Effector memory CD8-positive, alpha-beta T cell (primary cell): ENCODE data around the gene TCHH.
"Not testable (repeated sequence)": the region's sequence is repeated elsewhere in the genome, so short reads cannot be mapped to it uniquely, and the experiment has no call there.

ENCODE experiments used
- ATAC-seq: fragments of 150-1000 bp; cut with Tn5 transposase; replicated peaks from 2 replicates; pipeline ENCODE4 v1.10.0; 2021; ENCODE audit warnings: mild to moderate bottlenecking, moderate library complexity
- DNase-seq, 3 experiments: peaks; one replicate each; pipeline ENCODE4 v3.0.0; 2021
- H3K27ac Mint-ChIP-seq, 2 donors: one replicate each; pipeline ENCODE4 v1.8.0; 2022; ENCODE audit warnings: mild to moderate bottlenecking in 2 of 2, mixed read lengths in 2 of 2, moderate library complexity in 2 of 2
- H3K27me3 Mint-ChIP-seq, 2 donors: one replicate each; pipeline ENCODE4 v1.8.0; 2022; ENCODE audit warnings: mixed read lengths in 2 of 2
- H3K36me3 Mint-ChIP-seq: one replicate; pipeline ENCODE4 v1.8.0; 2022; ENCODE audit warnings: mild to moderate bottlenecking, moderate library complexity, mixed read lengths; ENCODE audit not compliant: insufficient read depth
- H3K4me1 Mint-ChIP-seq, 2 donors: one replicate each; pipeline ENCODE4 v1.8.0; 2022; ENCODE audit warnings: low read depth in 2 of 2, mixed read lengths in 2 of 2
- H3K4me3 Mint-ChIP-seq, 2 donors: one replicate each; pipeline ENCODE4 v1.8.0; 2022; ENCODE audit warnings: mild to moderate bottlenecking in 2 of 2, mixed read lengths in 2 of 2, moderate library complexity in 2 of 2
- H3K9me3 Mint-ChIP-seq, 2 donors: one replicate each; pipeline ENCODE4 v1.8.0; 2022; ENCODE audit warnings: mixed read lengths in 2 of 2

TCHH gene

DNA sequence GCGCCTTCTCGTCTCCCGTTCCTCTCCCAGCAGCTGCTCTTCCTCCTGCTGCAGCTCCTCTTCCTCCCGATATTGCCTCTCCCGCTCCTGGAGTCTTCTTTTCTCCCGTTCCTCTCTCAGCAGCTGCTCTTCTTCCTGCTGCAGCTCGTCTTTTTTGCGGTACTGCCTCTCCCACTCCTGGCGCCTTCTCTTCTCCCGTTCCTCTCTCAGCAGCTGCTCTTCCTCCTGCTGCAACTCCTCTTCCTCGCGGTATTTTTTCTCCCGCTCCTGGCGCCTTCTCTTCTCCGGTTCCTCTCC lies 5.3 kb downstream of the TCHH start:
- Mint-ChIP-seq H3K4me1 (peaks cover 0 to 8% of the 10 kb centered on the region in 2 donors), H3K27ac (no peak overlapping the region), H3K27me3 (peaks cover 0 to 6% of the 10 kb centered on the region in 2 donors), H3K9me3 (no peaks in the 10 kb centered on the region), H3K36me3 (no peaks in the 10 kb centered on the region), H3K4me3 (no peak overlapping the region)
- no peak for DNase-seq
- ATAC-seq, result no peak

DNA sequence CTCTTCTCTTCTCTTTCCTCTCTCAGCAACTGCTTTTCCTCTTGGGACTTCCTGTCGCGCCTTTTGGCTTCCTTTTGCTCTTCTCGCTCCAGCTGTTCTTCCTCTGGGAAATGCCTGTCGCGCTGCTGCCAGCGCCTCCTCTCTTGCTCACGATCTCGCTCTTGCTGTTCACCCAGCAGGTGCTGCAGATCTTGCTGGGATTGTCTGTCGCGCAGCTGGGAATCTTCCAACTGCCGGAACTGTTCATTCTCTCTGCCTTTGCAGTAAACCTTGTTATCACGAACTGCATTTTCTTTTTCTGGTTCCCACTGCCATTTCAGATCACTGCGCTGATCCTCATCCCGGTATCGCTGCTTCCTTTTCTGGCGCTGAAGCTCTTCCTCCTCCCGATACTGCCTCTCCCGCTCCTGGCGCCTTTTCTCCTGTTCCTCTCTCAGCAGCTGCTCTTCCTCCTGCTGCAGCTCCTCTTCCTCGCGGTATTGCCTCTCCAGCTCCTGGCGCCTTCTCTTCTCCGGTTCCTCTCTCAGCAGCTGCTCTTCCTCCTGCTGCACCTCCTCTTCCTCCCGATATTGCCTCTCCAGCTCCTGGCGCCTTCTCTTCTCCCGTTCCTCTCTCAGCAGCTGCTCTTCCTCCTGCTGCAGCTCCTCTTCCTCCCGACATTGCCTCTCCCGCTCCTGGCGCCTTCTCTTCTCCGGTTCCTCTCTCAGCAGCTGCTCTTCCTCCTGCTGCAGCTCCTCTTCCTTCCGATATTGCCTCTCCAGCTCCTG lies 5.8 kb downstream of the TCHH start:
- Mint-ChIP-seq H3K27ac (no peak overlapping the region), H3K27me3 (peaks cover 0 to 6% of the 10 kb centered on the region in 2 donors), H3K36me3 (no peaks in the 10 kb centered on the region), H3K4me3 (no peak overlapping the region), H3K9me3 (no peaks in the 10 kb centered on the region), H3K4me1 (peaks cover 0 to 8% of the 10 kb centered on the region in 2 donors)
- DNase-seq (no peak), ATAC-seq (no peak)

DNA sequence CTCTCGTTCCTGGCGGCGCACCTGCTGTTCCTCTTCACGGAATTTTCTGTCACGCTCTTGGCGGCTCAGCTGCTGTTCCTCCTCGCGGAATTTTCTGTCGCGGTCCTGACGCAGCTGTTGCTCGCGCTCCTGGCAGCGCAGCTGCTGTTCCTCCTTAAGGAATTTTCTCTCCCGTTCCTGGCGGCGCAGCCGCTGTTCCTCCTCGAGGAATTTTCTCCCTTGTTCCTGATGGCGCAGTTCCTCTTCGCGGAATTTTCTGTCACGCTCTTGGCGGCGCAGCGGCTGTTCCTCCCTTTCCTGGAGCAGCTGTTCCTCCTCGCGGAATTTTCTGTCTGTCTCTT lies 6.4 kb downstream of the TCHH start:
- no peak overlapping the region for H3K27ac Mint-ChIP-seq
- no peak overlapping the region for H3K4me3 Mint-ChIP-seq
- H3K36me3 Mint-ChIP-seq, result no peaks in the 10 kb centered on the region
- no peaks in the 10 kb centered on the region for H3K9me3 Mint-ChIP-seq
- peaks cover 0 to 8% of the 10 kb centered on the region in 2 donors for H3K4me1 Mint-ChIP-seq
- ATAC-seq (no peak), DNase-seq (no peak)
- peaks cover 3 to 8% of the 10 kb centered on the region in 2 donors for H3K27me3 Mint-ChIP-seq

DNA sequence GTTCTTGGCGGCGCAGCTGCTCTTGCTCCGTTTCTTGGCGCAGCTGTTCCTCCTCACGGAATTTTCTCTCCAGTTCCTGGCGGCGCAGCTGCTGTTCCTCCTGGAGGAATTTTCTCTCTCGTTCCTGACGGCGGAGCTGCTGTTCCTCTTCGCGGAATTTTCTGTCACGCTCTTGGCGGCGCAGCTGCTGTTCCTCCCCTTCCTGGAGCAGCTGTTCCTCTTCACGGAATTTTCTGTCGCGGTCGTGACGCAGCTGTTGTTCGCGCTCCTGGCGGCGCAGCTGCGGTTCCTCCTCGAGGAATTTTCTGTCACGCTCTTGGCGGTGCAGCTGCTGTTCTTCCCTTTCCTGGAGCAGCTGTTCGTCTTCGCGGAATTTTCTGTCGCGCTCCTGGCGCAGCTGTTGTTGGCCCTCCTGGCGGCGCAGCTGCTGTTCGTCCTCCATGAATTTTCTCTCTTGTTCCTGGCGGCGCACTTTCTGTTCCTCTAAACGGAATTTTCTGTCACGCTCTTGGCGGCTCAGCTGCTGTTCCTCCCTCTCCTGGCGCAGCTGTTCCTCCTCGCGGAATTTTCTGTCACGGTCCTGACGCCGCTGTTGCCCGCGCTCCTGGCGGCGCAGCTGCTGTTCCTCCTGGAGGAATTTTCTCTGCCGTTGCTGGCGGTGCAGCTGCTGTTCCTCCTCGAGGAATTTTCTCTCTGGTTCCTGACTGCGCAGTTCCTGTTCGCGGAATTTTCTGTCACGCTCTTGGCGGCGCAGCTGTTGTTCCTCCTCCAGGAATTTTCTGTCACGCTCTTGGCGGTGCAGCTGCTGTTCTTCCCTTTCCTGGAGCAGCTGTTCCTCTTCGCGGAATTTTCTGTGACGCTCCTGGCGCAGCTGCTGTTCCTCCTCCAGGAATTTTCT lies 7.0 kb downstream of the TCHH start:
- no peak for DNase-seq
- peaks cover 0 to 8% of the 10 kb centered on the region in 2 donors for H3K4me1 Mint-ChIP-seq
- H3K27me3 Mint-ChIP-seq, result peaks cover 9 to 13% of the 10 kb centered on the region in 2 donors

DNA sequence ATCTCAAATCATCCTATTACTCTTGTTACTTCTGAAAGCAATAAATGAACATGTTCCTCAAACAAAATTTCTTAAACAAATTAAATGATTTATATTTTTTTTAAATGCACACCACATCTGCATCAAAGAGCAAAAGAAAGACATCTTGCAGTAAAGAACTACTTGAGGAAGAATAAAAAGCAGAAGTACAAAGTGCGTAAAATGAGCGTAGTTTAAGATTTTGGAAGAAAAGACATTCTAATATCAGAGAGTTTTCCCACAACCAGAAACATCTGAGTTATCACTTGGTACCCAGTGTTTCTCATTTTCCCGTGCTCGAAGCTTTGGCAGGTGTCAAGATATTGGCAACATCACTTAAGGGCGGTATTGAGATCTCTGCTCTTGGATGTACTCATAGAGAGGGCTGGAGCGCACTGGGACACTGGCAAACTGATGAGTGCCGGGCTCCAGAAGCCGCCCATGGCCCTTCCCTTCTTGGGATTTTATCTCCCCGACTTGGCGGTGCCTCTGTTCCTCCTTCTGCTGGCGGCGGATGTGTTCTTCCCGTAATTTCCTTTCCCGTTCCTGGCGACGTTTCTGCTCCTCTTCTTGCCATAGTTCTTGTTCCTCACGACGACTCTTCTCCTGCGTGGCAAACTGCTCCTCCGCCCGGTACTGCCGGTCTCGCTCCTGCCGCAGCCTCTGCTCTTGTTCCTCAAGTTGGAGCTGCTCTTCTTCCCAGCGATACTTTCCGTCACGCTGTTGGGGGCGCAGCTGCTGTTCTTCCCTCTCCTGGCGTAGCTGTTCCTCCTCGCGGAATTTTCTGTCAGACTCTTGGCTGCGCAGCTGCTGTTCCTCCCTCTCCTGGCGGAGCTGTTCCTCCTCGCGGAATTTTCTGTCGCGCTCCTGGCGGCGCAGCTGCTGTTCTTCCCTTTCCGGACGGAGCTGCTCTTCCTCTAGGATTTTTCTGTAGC lies 7.9 kb downstream of the TCHH start:
- H3K27me3 Mint-ChIP-seq, result peaks cover 10 to 19% of the 10 kb centered on the region in 2 donors

More for the DNA sequence above, 7.0 kb downstream of the TCHH start:
- Mint-ChIP-seq H3K4me3 (no peak overlapping the region), H3K36me3 (no peaks in the 10 kb centered on the region), H3K9me3 (no peaks in the 10 kb centered on the region), H3K27ac (no peak overlapping the region)
- ATAC-seq, result no peak

DNA sequence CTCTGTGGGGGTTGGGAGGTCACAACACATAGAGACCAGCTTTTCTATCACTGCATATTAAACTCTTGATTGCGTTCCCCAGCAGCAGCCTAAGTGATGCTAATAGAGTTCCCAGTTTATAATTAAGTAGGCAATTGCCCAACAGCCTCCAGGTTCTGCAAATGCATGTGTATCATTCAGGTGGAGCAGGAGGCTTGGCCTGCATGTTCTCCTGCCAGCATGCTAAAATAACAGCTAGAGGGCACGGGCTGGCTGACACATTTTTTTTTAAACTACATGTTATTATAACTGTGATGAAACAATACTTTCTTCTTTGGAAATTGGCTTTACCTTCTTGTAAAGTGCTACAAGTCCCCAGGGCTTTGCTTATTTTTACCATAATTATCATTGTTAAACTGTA lies 10.4 kb downstream of the TCHH start:
- Mint-ChIP-seq H3K27ac (no peak overlapping the region), H3K4me3 (no peak overlapping the region), H3K4me1 (peaks cover 0 to 8% of the 10 kb centered on the region in 2 donors), H3K36me3 (no peaks in the 10 kb centered on the region), H3K9me3 (no peaks in the 10 kb centered on the region), H3K27me3 (peaks cover 30 to 41% of the 10 kb centered on the region in 2 donors)
- no peak for ATAC-seq
- DNase-seq, result no peak

More for the DNA sequence above, 7.9 kb downstream of the TCHH start:
- no peak overlapping the region for H3K27ac Mint-ChIP-seq
- ATAC-seq, result no peak
- H3K36me3 Mint-ChIP-seq, result no peaks in the 10 kb centered on the region
- no peaks in the 10 kb centered on the region for H3K9me3 Mint-ChIP-seq
- H3K4me1 Mint-ChIP-seq, result peaks cover 0 to 8% of the 10 kb centered on the region in 2 donors
- no peak overlapping the region for H3K4me3 Mint-ChIP-seq
- DNase-seq, result no peak

DNA sequence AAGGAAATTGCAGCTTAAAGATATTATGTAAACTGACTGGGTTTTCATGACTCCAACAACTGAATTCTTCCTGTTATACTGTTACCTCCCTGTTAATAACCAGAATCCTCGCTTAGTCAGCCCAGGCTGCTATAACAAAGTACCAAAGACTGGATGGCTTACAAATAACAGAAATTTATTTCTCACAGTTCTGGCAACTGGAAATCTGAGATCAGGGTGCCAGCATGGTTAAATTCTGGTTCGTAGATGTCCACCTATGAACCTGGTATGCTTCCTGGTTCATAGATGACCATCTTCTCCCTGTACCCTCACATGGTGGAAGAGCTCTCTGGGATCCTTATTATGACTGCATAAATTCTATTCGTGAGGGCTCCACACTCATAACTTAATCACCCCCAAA lies 18.3 kb downstream of the TCHH start:
- H3K27ac Mint-ChIP-seq, result no peak overlapping the region
- ATAC-seq, result no peak
- peaks cover 77 to 78% of the 10 kb centered on the region in 2 donors for H3K27me3 Mint-ChIP-seq

DNA sequence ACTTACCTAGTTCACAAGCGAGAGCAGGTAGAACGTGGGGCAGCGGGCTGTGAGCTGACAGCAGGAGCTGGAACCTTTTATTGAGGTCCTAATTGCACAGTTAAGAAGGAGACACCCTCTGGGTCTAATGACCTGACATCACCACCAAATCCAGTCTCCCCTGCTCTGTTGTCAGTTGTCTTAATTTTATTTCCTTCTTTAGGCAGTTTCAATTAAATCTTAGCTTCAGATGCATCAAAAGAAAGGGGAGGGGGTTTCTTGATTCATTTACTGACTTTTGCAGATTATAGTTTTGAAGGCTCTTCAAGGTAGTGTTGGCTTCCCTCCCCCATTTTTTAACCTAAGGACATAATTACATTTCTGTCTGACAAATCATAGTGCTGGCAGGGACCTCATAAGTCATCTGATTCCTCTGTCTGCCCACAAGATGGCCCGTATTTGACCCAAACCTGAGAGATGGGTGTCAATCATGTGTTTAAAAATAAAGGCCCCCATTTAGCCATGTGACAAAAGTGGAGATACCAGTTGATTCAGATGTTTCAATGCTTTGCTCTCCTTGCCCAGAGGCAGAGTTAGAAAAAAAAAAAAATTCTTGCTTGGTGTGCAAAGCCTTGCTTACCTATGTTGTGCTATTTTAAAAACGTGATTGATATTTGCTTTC lies 26.1 kb downstream of the TCHH start, which contains the start of gene TCHHL1:
Gene TCHHL1, minus strand, starts transcription at position 51 of the 661 bp plus-strand sequence. CDS start 921 bp downstream, outside the sequence.
- ATAC-seq (no peak), DNase-seq (no peak)
- Mint-ChIP-seq H3K4me1 (no peaks in the 10 kb centered on the region), H3K27me3 (peaks cover 32 to 40% of the 10 kb centered on the region in 2 donors), H3K4me3 (no peak within 1 kb of the TSS), H3K36me3 (no peaks in the 10 kb centered on the region), H3K27ac (no peak within 1 kb of the TSS), H3K9me3 (no peaks in the 10 kb centered on the region)

More for the DNA sequence above, 18.3 kb downstream of the TCHH start:
- H3K9me3 Mint-ChIP-seq, result no peaks in the 10 kb centered on the region
- H3K36me3 Mint-ChIP-seq, result no peaks in the 10 kb centered on the region
- no peak for DNase-seq
- no peak overlapping the region for H3K4me3 Mint-ChIP-seq
- no peaks in the 10 kb centered on the region for H3K4me1 Mint-ChIP-seq

DNA sequence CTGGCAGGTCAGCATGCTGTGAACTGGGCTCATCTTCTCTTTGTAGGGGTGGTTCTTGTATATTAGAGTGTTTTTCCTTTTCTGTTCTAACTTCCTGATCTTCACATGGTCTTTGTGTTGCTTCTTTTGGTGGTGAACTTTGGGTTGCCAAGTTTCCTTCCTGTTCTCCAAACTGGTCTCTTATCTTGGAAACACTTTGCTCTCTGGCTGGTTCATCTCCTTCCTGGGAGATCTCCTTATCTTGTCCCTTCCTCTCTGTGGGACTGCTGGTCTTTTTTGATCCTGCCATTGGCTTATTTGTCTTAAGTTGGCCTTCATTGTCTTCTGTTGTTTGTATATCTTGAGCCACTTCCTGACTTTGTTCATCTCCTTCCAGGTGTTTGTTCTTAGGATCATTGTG lies 28.5 kb downstream of the TCHH start:
- H3K9me3 Mint-ChIP-seq, result no peaks in the 10 kb centered on the region
- H3K4me3 Mint-ChIP-seq, result no peak overlapping the region
- ATAC-seq (no peak), DNase-seq (no peak)
- no peaks in the 10 kb centered on the region for H3K4me1 Mint-ChIP-seq
- H3K27ac Mint-ChIP-seq, result no peak overlapping the region
- H3K36me3 Mint-ChIP-seq, result no peaks in the 10 kb centered on the region
- peaks cover 21 to 25% of the 10 kb centered on the region in 2 donors for H3K27me3 Mint-ChIP-seq

DNA sequence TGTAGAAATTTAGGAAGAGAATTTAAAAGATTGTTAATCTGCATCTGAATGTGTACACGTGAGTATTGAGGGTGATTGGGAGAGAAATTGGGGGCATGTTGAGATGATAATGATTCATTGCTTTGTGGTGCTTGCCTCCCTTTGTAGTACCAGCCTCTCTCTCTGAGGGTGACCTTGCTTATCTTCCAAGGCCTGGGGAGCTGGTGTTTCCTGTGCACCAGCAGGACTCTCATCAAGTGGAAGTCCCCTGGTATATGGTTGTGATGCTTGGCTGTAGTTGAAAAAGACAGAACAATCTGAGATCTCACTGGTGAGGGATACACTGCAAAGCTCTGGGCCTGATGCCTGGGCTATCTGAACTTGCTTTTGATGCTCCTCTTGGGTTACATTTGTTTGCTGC lies 30.4 kb downstream of the TCHH start:
- no peaks in the 10 kb centered on the region for H3K36me3 Mint-ChIP-seq
- DNase-seq (no peak), ATAC-seq (no peak)
- H3K4me3 Mint-ChIP-seq, result no peak overlapping the region
- H3K27ac Mint-ChIP-seq, result no peak overlapping the region
- H3K27me3 Mint-ChIP-seq, result peaks cover 10 to 14% of the 10 kb centered on the region in 2 donors
- no peaks in the 10 kb centered on the region for H3K9me3 Mint-ChIP-seq
- H3K4me1 Mint-ChIP-seq, result no peaks in the 10 kb centered on the region

DNA sequence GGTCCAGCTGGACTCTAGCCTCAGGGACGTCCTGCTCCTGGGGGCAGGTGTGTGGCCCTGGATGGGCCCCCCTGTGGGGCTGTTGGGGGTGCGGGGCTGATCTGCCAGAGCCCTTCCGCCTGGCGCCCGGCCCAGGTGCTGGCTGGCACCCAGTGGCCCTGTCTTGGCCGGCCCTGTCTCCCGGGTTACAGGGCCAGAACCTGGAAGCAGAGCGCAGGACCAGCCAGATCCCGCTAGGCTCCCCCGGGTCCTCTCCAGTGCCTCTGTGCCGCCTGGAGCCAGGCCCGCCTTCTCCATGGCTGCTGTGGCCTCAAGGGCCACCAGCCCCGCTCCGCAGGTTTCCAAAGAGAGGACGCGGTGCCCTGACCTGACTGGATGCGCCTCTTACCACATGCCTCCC lies 34.2 kb downstream of the TCHH start:
- H3K4me1 Mint-ChIP-seq, ATAC-seq, H3K36me3 Mint-ChIP-seq, H3K4me3 Mint-ChIP-seq, H3K9me3 Mint-ChIP-seq, DNase-seq, H3K27ac Mint-ChIP-seq: not testable (repeated sequence)
- H3K27me3 Mint-ChIP-seq, result peaks cover 18 to 28% of the 10 kb centered on the region in 2 donors

DNA sequence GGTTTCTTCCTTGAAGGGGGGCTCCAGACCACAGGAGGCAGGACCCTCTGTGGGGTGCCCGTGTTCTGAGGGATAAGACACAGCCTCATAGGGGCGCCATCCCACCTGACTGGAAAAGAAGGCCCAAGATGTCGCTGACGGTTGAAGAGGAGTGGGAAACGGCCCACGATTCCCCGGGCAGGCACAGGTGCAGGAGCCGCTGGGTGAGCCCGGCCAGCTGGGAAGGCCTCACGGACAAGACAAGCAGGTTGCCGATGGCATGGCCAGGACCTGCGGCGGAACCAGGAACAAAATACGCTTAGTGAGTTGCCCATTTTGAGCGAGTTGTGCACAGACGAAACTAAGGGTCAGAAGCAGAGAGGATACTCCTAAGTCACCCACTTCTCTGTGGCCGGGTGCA lies 34.8 kb downstream of the TCHH start:
- H3K4me1 Mint-ChIP-seq, DNase-seq, H3K36me3 Mint-ChIP-seq, ATAC-seq, H3K27ac Mint-ChIP-seq, H3K4me3 Mint-ChIP-seq, H3K9me3 Mint-ChIP-seq: not testable (repeated sequence)
- H3K27me3 Mint-ChIP-seq, result peaks cover 21 to 30% of the 10 kb centered on the region in 2 donors
